BE2C (cell line): ENCODE data around the gene MIS18BP1.

Experiments
- DNase-seq: peaks from one replicate; pipeline ENCODE4 v3.0.0-alpha.2; 2020
- H3K27me3 ChIP-seq: fragments of 250-450 bp; sonication (Bioruptor Pico); 2 replicates; pipeline ENCODE4 v1.5.1; 2020; ENCODE audit warnings: mild to moderate bottlenecking
- H3K36me3 ChIP-seq: fragments of 250-450 bp; sonication (Bioruptor Pico); 2 replicates; pipeline ENCODE4 v1.5.1; 2020; ENCODE audit warnings: mild to moderate bottlenecking
- H3K4me1 ChIP-seq: fragments of 250-450 bp; sonication (Bioruptor Pico); 2 replicates; pipeline ENCODE4 v1.5.1; 2020
- H3K4me3 ChIP-seq: 2 replicates; pipeline ENCODE4 v1.5.1; 2011; ENCODE audit warnings: low read depth, low read length
- H3K9me3 ChIP-seq: fragments of 250-450 bp; sonication (Bioruptor Pico); 2 replicates; pipeline ENCODE4 v1.5.1; 2020
- CTCF ChIP-seq: IDR thresholded peaks from 2 replicates; pipeline ENCODE4 v1.5.1; 2012; ENCODE audit warnings: mild to moderate bottlenecking, low read depth, low read length

Gene MIS18BP1

GRCh38 chr14:45210159-45210558 is 42.8 kb downstream of the MIS18BP1 start:
- H3K9me3 ChIP-seq: no peaks in the 10 kb centered on the region
- TF ChIP-seq CTCF: no peak
- DNase-seq: no peak
- H3K36me3 ChIP-seq: peaks cover 31% of the 10 kb centered on the region
- no peak overlapping the region for H3K4me3 ChIP-seq
- H3K27me3 ChIP-seq: no peaks in the 10 kb centered on the region
- no peaks in the 10 kb centered on the region for H3K4me1 ChIP-seq

GRCh38 chr14:45204241-45204640 is 48.8 kb downstream of the MIS18BP1 start:
- DNase-seq: no peak
- Histone ChIP-seq H3K4me3 (no peak overlapping the region), H3K27me3 (no peaks in the 10 kb centered on the region), H3K9me3 (no peaks in the 10 kb centered on the region), H3K36me3 (peaks cover 12% of the 10 kb centered on the region), H3K4me1 (no peaks in the 10 kb centered on the region)
- TF ChIP-seq CTCF: no peak

- no peak overlapping the region for H3K4me3 ChIP-seq
- peak; percentile 54 for TF ChIP-seq CTCF
- H3K36me3 ChIP-seq: peaks cover 12% of the 10 kb centered on the region
- no peaks in the 10 kb centered on the region for H3K4me1 ChIP-seq
- no peaks in the 10 kb centered on the region for H3K27me3 ChIP-seq
- no peaks in the 10 kb centered on the region for H3K9me3 ChIP-seq
- DNase-seq: peak; percentile 44
These were observed 51.1 kb downstream of the MIS18BP1 start for GRCh38 chr14:45201905-45202304.

- Histone ChIP-seq H3K27me3 (no peaks in the 10 kb centered on the region), H3K4me1 (no peaks in the 10 kb centered on the region), H3K9me3 (no peaks in the 10 kb centered on the region), H3K4me3 (no peak overlapping the region), H3K36me3 (peaks cover 14% of the 10 kb centered on the region)
- DNase-seq: no peak
- no peak for TF ChIP-seq CTCF
These were observed 53.8 kb downstream of the MIS18BP1 start for GRCh38 chr14:45199230-45199629.

GRCh38 chr14:45198551-45198950 is 54.5 kb downstream of the MIS18BP1 start:
- TF ChIP-seq CTCF: no peak
- no peaks in the 10 kb centered on the region for H3K27me3 ChIP-seq
- H3K4me1 ChIP-seq: no peaks in the 10 kb centered on the region
- DNase-seq: no peak
- H3K36me3 ChIP-seq: peaks cover 14% of the 10 kb centered on the region
- no peaks in the 10 kb centered on the region for H3K9me3 ChIP-seq
- no peak overlapping the region for H3K4me3 ChIP-seq

- Histone ChIP-seq H3K36me3 (peaks cover 17% of the 10 kb centered on the region), H3K9me3 (no peaks in the 10 kb centered on the region), H3K4me1 (no peaks in the 10 kb centered on the region), H3K4me3 (no peak overlapping the region), H3K27me3 (no peaks in the 10 kb centered on the region)
- no peak for TF ChIP-seq CTCF
- no peak for DNase-seq
These were observed 58.0 kb downstream of the MIS18BP1 start for GRCh38 chr14:45194964-45195363.
